ENCODE measurements around the gene CNTN4. TPM values are rescaled to one million over a fixed set of nuclear protein-coding genes. Genes with fewer than 3 reads are reported as not detected.

CNTN4 gene
- total RNA-seq, 1 donor from 2014 or later = 48.3 TPM

DNA sequence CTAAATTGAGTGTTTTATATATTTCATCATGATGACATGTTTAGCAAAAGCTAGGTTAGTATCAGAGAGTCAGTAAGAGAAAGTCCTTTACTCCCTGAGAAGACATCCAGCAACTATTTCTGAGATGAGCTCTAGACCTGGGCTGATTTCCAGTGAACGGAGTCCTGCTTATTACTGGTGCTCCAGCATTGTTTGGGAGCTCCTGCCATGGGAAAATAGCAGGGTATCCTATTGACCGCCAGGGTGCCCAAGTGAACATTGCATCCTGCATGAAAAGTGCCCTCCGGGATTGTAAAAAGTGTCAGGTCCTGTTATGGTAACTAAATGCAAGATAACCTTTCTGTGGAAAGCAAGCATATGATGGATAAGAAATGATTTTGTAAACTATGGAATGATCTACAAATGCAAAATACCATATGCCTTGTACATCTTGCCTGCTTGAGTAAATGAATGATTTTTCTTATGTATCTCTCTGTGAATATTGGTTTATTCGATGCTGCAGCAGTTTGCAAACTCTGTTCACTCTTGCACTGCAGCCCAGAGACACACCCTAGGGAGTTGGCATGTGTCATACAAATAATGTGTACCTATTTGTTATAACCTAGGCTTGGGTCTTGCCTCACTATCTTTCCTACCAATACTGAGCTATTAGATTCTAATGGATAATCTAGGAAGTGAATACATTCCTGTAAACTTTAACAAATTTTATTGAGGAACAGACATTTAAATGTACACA is 914.8 kb downstream of the CNTN4 start:
- H3K27ac Mint-ChIP-seq (ENCODE audit: unreplicated experiment) = no peak overlapping the region
- DNase-seq (ENCODE audit: extremely low spot score, unreplicated experiment) = no peak
- no peak overlapping the region for H3K4me3 Mint-ChIP-seq (ENCODE audit: unreplicated experiment)
- no peaks in the 10 kb centered on the region for H3K36me3 Mint-ChIP-seq (ENCODE audit: unreplicated experiment)
- H3K27me3 Mint-ChIP-seq (ENCODE audit: unreplicated experiment) = no peaks in the 10 kb centered on the region
- no peaks in the 10 kb centered on the region for H3K4me1 Mint-ChIP-seq (ENCODE audit: unreplicated experiment)
- TF ChIP-seq, protein P1, sequence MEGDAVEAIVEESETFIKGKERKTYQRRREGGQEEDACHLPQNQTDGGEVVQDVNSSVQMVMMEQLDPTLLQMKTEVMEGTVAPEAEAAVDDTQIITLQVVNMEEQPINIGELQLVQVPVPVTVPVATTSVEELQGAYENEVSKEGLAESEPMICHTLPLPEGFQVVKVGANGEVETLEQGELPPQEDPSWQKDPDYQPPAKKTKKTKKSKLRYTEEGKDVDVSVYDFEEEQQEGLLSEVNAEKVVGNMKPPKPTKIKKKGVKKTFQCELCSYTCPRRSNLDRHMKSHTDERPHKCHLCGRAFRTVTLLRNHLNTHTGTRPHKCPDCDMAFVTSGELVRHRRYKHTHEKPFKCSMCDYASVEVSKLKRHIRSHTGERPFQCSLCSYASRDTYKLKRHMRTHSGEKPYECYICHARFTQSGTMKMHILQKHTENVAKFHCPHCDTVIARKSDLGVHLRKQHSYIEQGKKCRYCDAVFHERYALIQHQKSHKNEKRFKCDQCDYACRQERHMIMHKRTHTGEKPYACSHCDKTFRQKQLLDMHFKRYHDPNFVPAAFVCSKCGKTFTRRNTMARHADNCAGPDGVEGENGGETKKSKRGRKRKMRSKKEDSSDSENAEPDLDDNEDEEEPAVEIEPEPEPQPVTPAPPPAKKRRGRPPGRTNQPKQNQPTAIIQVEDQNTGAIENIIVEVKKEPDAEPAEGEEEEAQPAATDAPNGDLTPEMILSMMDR (IDR thresholded peaks at IDR 0.05) = no peak
- peaks cover 3% of the 10 kb centered on the region for H3K9me3 Mint-ChIP-seq (ENCODE audit: unreplicated experiment)

DNA sequence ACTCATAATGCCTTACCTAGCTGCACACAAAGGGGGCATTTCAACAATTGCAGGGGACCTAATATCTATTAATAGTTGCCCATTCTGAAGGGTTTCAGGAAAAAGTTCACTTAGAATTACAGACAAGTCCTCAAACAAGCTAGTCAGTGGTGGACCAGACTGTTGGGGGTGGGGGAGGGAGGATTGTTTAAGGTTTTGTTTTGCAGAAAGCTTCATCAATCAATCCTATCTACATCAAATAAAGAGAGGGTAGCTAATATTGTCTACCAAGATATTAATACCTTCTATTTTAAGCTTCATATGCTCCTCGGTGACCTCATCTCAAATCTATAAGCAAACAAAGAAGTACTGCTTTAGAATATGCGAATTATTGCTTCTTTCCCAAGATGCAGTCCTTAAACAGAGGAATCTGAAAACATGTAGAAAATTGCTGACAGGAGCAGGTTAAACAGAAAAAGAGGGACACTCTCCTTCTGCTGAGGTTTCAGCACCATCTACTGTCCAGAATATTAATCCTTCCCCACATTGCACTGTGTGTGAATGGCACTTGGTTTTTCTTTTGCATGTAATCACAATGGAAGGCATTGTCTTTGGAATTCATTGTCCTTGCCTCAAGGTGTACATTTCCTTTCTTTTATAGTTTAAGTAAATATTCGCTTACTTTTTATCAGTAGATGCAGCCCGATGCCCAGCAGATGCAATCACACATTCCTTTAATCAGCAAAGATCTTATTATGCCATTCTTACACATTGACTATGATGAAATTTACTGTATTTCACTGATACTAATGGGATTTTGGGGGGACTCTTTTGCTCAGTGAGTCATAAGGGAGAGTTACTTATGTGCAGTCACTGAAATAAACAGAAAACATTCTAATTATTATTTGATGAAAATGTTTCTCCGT is 916.8 kb downstream of the CNTN4 start:
- H3K4me1 Mint-ChIP-seq (ENCODE audit: unreplicated experiment) = no peaks in the 10 kb centered on the region
- no peaks in the 10 kb centered on the region for H3K9me3 Mint-ChIP-seq (ENCODE audit: unreplicated experiment)
- no peak overlapping the region for H3K27ac Mint-ChIP-seq (ENCODE audit: unreplicated experiment)
- DNase-seq (ENCODE audit: extremely low spot score, unreplicated experiment) = no peak
- no peaks in the 10 kb centered on the region for H3K27me3 Mint-ChIP-seq (ENCODE audit: unreplicated experiment)
- H3K36me3 Mint-ChIP-seq (ENCODE audit: unreplicated experiment) = no peaks in the 10 kb centered on the region
- TF ChIP-seq, protein P1 (IDR thresholded peaks at IDR 0.05) = peak; percentile 66
- no peak overlapping the region for H3K4me3 Mint-ChIP-seq (ENCODE audit: unreplicated experiment)

DNA sequence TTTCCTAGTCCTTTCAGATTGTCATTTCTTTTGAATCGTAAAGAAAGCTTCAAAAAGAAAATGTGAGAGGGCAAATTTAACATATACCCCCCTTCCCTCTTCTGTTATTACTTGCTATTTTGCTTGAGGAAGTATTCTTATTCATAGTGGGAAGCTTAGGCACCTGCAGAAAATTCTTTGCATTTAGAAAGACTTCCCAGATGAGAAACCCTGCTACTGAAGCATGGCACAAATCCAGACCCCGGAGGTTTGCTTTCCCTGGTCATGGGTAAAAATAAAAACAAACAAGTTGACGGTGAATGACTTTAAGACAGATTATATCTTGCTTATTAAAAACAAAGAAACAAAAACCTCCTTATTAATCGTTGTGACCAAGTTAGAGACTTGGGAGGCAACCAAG is 917.6 kb downstream of the CNTN4 start:
- H3K27ac Mint-ChIP-seq (ENCODE audit: unreplicated experiment) = no peak overlapping the region
- H3K9me3 Mint-ChIP-seq (ENCODE audit: unreplicated experiment) = no peaks in the 10 kb centered on the region
- no peaks in the 10 kb centered on the region for H3K36me3 Mint-ChIP-seq (ENCODE audit: unreplicated experiment)
- TF ChIP-seq, protein P1 (IDR thresholded peaks at IDR 0.05) = no peak
- H3K4me3 Mint-ChIP-seq (ENCODE audit: unreplicated experiment) = no peak overlapping the region
- no peaks in the 10 kb centered on the region for H3K27me3 Mint-ChIP-seq (ENCODE audit: unreplicated experiment)
- DNase-seq (ENCODE audit: extremely low spot score, unreplicated experiment) = no peak
- no peaks in the 10 kb centered on the region for H3K4me1 Mint-ChIP-seq (ENCODE audit: unreplicated experiment)

DNA sequence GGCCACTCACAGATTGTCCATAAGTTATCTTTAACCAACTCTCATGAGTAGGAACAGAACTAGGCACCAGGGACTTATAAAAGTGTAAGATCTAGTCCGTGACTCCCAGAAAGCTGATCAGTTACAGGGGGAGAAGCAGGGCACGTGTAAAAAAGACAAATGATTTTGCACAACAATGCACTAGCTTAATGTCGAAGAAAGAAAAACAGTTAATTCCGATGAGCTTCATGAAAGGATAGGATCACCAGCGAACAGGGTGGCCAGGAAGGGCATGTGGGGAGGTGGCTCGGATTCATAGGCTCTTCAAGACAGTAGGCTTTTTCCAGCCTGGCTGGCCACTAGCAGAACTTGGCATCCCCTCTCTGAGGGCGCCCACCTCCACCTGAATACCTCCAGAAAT is 921.5 kb downstream of the CNTN4 start:
- H3K27ac Mint-ChIP-seq (ENCODE audit: unreplicated experiment) = no peak overlapping the region
- H3K9me3 Mint-ChIP-seq (ENCODE audit: unreplicated experiment) = no peaks in the 10 kb centered on the region
- H3K27me3 Mint-ChIP-seq (ENCODE audit: unreplicated experiment) = no peaks in the 10 kb centered on the region

More for the DNA sequence above, 921.5 kb downstream of the CNTN4 start:
- H3K36me3 Mint-ChIP-seq (ENCODE audit: unreplicated experiment) = no peaks in the 10 kb centered on the region
- peaks cover 5% of the 10 kb centered on the region for H3K4me1 Mint-ChIP-seq (ENCODE audit: unreplicated experiment)
- no peak for DNase-seq (ENCODE audit: extremely low spot score, unreplicated experiment)
- H3K4me3 Mint-ChIP-seq (ENCODE audit: unreplicated experiment) = no peak overlapping the region
- TF ChIP-seq, protein P1 (IDR thresholded peaks at IDR 0.05) = no peak

Measured in osteocyte (in vitro differentiated cells).